ENCODE data around the gene EIF4E2.

EIF4E2 gene

GRCh38 chr2:232544674-232545073 is 5.8 kb upstream of the EIF4E2 start:
- Histone ChIP-seq H3K27ac (no peak overlapping the region), H3K36me3 (no peaks in the 10 kb centered on the region), H3K4me3 (ENCODE audit: low read depth in 1 of 2, low read length in 1 of 2) (no peak overlapping the region), H3K9me3 (no peaks in the 10 kb centered on the region), H3K27me3 (peaks cover 18% of the 10 kb centered on the region), H3K4me1 (ENCODE audit: control insufficient read depth in 1 of 2, insufficient read depth in 1 of 2, low read depth in 1 of 2, low read length in 1 of 2) (peaks cover 2 to 5% of the 10 kb centered on the region in 2 experiments)
- TF ChIP-seq CTCF (IDR thresholded peaks at IDR 0.05): no peak

- Histone ChIP-seq H3K4me1 (ENCODE audit: control insufficient read depth in 1 of 2, insufficient read depth in 1 of 2, low read depth in 1 of 2, low read length in 1 of 2) (peaks cover 6 to 8% of the 10 kb centered on the region in 2 experiments), H3K27me3 (peaks cover 10% of the 10 kb centered on the region), H3K27ac (no peak overlapping the region), H3K4me3 (ENCODE audit: low read depth in 1 of 2, low read length in 1 of 2) (no peak overlapping the region), H3K9me3 (no peaks in the 10 kb centered on the region), H3K36me3 (no peaks in the 10 kb centered on the region)
- TF ChIP-seq CTCF (IDR thresholded peaks at IDR 0.05): no peak
These were observed 4.7 kb upstream of the EIF4E2 start for GRCh38 chr2:232545511-232546375.

- Histone ChIP-seq H3K4me1 (ENCODE audit: control insufficient read depth in 1 of 2, insufficient read depth in 1 of 2, low read depth in 1 of 2, low read length in 1 of 2) (peaks cover 18 to 20% of the 10 kb centered on the region in 2 experiments), H3K27ac (no peak overlapping the region), H3K4me3 (ENCODE audit: low read depth in 1 of 2, low read length in 1 of 2) (no peak overlapping the region), H3K36me3 (peaks cover 4% of the 10 kb centered on the region), H3K9me3 (no peaks in the 10 kb centered on the region), H3K27me3 (no peaks in the 10 kb centered on the region)
- TF ChIP-seq CTCF (IDR thresholded peaks at IDR 0.05): no peak
These were observed 2.5 kb upstream of the EIF4E2 start for GRCh38 chr2:232547991-232548390.

GRCh38 chr2:232549655-232550353 is 685 bp upstream of the EIF4E2 start:
- TF ChIP-seq CTCF (IDR thresholded peaks at IDR 0.05): no peak
- peaks cover 20 to 25% of the 10 kb centered on the region in 2 experiments for H3K4me1 ChIP-seq (ENCODE audit: control insufficient read depth in 1 of 2, insufficient read depth in 1 of 2, low read depth in 1 of 2, low read length in 1 of 2)
- peak overlapping the region; percentile 96 for H3K27ac ChIP-seq
- peak overlapping the region; percentile 72 to 95 for H3K4me3 ChIP-seq (ENCODE audit: low read depth in 1 of 2, low read length in 1 of 2)
- peaks cover 4% of the 10 kb centered on the region for H3K36me3 ChIP-seq
- H3K27me3 ChIP-seq: no peaks in the 10 kb centered on the region
- no peaks in the 10 kb centered on the region for H3K9me3 ChIP-seq

GRCh38 chr2:232551250-232551638 is 755 bp downstream of the EIF4E2 start:
- H3K4me3 ChIP-seq (ENCODE audit: low read depth in 1 of 2, low read length in 1 of 2): peak overlapping the region; percentile 72 to 95
- peak overlapping the region; percentile 96 for H3K27ac ChIP-seq
- peaks cover 20 to 25% of the 10 kb centered on the region in 2 experiments for H3K4me1 ChIP-seq (ENCODE audit: control insufficient read depth in 1 of 2, insufficient read depth in 1 of 2, low read depth in 1 of 2, low read length in 1 of 2)
- no peak for TF ChIP-seq CTCF (IDR thresholded peaks at IDR 0.05)
- H3K27me3 ChIP-seq: no peaks in the 10 kb centered on the region
- peaks cover 6% of the 10 kb centered on the region for H3K36me3 ChIP-seq
- no peaks in the 10 kb centered on the region for H3K9me3 ChIP-seq

Data from neutrophil (primary cell).